Breast epithelium (tissue), 3 donors: ENCODE results near the gene FOXN3.

Source experiments
- CTCF ChIP-seq, 3 donors: fragments of 450-650 bp; IDR thresholded peaks; one replicate each; pipeline ENCODE4 v1.5.1; 2016 to 2017; ENCODE audit warnings: antibody characterized with exemption in 3 of 3, mild to moderate bottlenecking in 3 of 3, moderate library complexity in 3 of 3
- POLR2A ChIP-seq: fragments of 450-650 bp; IDR thresholded peaks from one replicate; pipeline ENCODE4 v1.6.1; 2016; ENCODE audit warnings: antibody characterized with exemption, mild to moderate bottlenecking, moderate library complexity
- POLR2AphosphoS5 ChIP-seq, 3 donors: sonication (generic); formaldehyde crosslinking; IDR thresholded peaks; one replicate each; pipeline ENCODE4 v1.6.1; 2017; ENCODE audit warnings: antibody characterized with exemption in 3 of 3

- TF ChIP-seq CTCF (IDR thresholded peaks at IDR 0.05), result no peak
- TF ChIP-seq POLR2AphosphoS5 (IDR thresholded peaks at IDR 0.05), result peak in 1 of 3 donors; percentile 48
- no peak for TF ChIP-seq POLR2A
Measured at GRCh38 chr14:89303456-89304435, 113.3 kb downstream of the FOXN3 start.
